ENCODE measurements around the gene ZNF831.

ZNF831 gene

GRCh38 chr20:59179988-59180387 is 16.4 kb downstream of the ZNF831 start:
- no peak for DNase-seq (ENCODE audit: low read depth, low spot score)

- DNase-seq (ENCODE audit: low read depth, low spot score) = no peak
Measured at GRCh38 chr20:59181936-59182335, 18.3 kb downstream of the ZNF831 start.

- no peak for DNase-seq (ENCODE audit: low read depth, low spot score)
Measured at GRCh38 chr20:59182401-59183044, 18.9 kb downstream of the ZNF831 start.

GRCh38 chr20:59183751-59184150 is 20.1 kb downstream of the ZNF831 start:
- DNase-seq (ENCODE audit: low read depth, low spot score) = no peak

GRCh38 chr20:59184880-59185447 is 21.3 kb downstream of the ZNF831 start:
- DNase-seq (ENCODE audit: low read depth, low spot score) = no peak

- no peak for DNase-seq (ENCODE audit: low read depth, low spot score)
Measured at GRCh38 chr20:59185809-59186208, 22.2 kb downstream of the ZNF831 start.

GRCh38 chr20:59190466-59190865 is 26.8 kb downstream of the ZNF831 start:
- no peak for DNase-seq (ENCODE audit: low read depth, low spot score)

GRCh38 chr20:59191036-59191755 is 27.6 kb downstream of the ZNF831 start:
- DNase-seq (ENCODE audit: low read depth, low spot score) = no peak

- DNase-seq (ENCODE audit: low read depth, low spot score) = no peak
Measured at GRCh38 chr20:59191756-59192532, 28.3 kb downstream of the ZNF831 start.

GRCh38 chr20:59192533-59192896 is 28.9 kb downstream of the ZNF831 start:
- no peak for DNase-seq (ENCODE audit: low read depth, low spot score)

- DNase-seq (ENCODE audit: low read depth, low spot score) = no peak
Measured at GRCh38 chr20:59193325-59193724, 29.7 kb downstream of the ZNF831 start.

GRCh38 chr20:59194023-59194935 is 30.7 kb downstream of the ZNF831 start:
- DNase-seq (ENCODE audit: low read depth, low spot score) = no peak

GRCh38 chr20:59195316-59195993 is 31.8 kb downstream of the ZNF831 start:
- DNase-seq (ENCODE audit: low read depth, low spot score) = no peak

GRCh38 chr20:59204165-59204894 is 40.7 kb downstream of the ZNF831 start:
- DNase-seq (ENCODE audit: low read depth, low spot score) = no peak

GRCh38 chr20:59205044-59205443 is 41.4 kb downstream of the ZNF831 start:
- no peak for DNase-seq (ENCODE audit: low read depth, low spot score)

- no peak for DNase-seq (ENCODE audit: low read depth, low spot score)
Measured at GRCh38 chr20:59207235-59207634, 43.6 kb downstream of the ZNF831 start.

GRCh38 chr20:59207742-59208357 is 44.2 kb downstream of the ZNF831 start:
- peak; percentile 85 for DNase-seq (ENCODE audit: low read depth, low spot score)

GRCh38 chr20:59210186-59210585 is 46.6 kb downstream of the ZNF831 start:
- DNase-seq (ENCODE audit: low read depth, low spot score) = no peak

GRCh38 chr20:59211208-59211765 is 47.7 kb downstream of the ZNF831 start:
- peak; percentile 47 for DNase-seq (ENCODE audit: low read depth, low spot score)

All from ELF-1 (cell line).